Measurements from ENCODE around the gene PRELID1. TPM values are rescaled to one million over a fixed set of nuclear protein-coding genes. Genes with fewer than 3 reads are reported as not detected.

The PRELID1 gene
- total RNA-seq, 3 donors from 2014 or later (not counting 1 experiment from before 2014, with no cell fraction given) = 76.6 to 99.3 (median 91.6) TPM

DNA sequence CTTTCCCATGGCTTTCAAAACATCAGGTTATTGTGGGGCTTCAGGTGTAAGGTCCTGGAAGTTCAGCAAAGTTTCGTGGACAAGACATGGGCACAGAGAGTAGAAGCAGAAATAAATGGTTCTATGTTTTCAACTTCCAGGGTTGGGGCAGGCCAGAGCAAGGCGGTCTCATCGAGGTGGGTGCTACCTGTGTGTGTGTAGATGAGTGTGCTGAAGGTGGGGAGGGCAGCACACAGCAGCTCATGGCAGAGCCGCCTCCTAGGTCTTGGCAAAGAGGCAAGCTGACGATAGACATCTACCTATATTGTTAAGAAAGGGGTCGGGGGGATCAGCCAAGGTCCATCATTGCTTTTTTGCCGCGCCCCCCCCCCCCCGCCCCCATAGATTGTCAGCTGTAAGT lies 3.9 kb upstream of the PRELID1 start:
- Histone ChIP-seq H3K36me3 (ENCODE audit: control insufficient read depth, insufficient read depth, low read length) (peaks cover 20% of the 10 kb centered on the region), H3K4me3 (ENCODE audit: low read length) (no peak overlapping the region), H3K4me1 (ENCODE audit: control insufficient read depth, insufficient read depth, low read length) (peaks cover 80% of the 10 kb centered on the region), H3K9me3 (ENCODE audit: control insufficient read depth, insufficient read depth, low read length) (no peaks in the 10 kb centered on the region), H3K27me3 (ENCODE audit: control insufficient read depth, insufficient read depth, low read length) (no peaks in the 10 kb centered on the region), H3K27ac (ENCODE audit: low read length) (peak overlapping the region; percentile 80)
- peak overlapping the region; percentile 71 for H3K4me3 Mint-ChIP-seq
- no peaks in the 10 kb centered on the region for H3K9me3 Mint-ChIP-seq
- H3K36me3 Mint-ChIP-seq = no peaks in the 10 kb centered on the region
- TF ChIP-seq, protein P1, sequence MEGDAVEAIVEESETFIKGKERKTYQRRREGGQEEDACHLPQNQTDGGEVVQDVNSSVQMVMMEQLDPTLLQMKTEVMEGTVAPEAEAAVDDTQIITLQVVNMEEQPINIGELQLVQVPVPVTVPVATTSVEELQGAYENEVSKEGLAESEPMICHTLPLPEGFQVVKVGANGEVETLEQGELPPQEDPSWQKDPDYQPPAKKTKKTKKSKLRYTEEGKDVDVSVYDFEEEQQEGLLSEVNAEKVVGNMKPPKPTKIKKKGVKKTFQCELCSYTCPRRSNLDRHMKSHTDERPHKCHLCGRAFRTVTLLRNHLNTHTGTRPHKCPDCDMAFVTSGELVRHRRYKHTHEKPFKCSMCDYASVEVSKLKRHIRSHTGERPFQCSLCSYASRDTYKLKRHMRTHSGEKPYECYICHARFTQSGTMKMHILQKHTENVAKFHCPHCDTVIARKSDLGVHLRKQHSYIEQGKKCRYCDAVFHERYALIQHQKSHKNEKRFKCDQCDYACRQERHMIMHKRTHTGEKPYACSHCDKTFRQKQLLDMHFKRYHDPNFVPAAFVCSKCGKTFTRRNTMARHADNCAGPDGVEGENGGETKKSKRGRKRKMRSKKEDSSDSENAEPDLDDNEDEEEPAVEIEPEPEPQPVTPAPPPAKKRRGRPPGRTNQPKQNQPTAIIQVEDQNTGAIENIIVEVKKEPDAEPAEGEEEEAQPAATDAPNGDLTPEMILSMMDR (IDR thresholded peaks at IDR 0.05) = no peak
- peaks cover 72 to 79% of the 10 kb centered on the region in 2 donors for H3K4me1 Mint-ChIP-seq
- peak overlapping the region; percentile 89 to 96 for H3K27ac Mint-ChIP-seq
- DNase-seq = no peak
- WGBS (ENCODE audit: insufficient coverage) = 75% methylated on average over 9 of the region's 9 CpGs
- ATAC-seq = no peak
- intact Hi-C loops (cut with micrococcal nuclease) = loop anchor here (5.0 kb wide), 2 partner anchors 158 to 187 kb away; no protein-coding TSS in a partner anchor
- H3K27me3 Mint-ChIP-seq (ENCODE audit: low read depth in 2 of 2) = no peaks in the 10 kb centered on the region

DNA sequence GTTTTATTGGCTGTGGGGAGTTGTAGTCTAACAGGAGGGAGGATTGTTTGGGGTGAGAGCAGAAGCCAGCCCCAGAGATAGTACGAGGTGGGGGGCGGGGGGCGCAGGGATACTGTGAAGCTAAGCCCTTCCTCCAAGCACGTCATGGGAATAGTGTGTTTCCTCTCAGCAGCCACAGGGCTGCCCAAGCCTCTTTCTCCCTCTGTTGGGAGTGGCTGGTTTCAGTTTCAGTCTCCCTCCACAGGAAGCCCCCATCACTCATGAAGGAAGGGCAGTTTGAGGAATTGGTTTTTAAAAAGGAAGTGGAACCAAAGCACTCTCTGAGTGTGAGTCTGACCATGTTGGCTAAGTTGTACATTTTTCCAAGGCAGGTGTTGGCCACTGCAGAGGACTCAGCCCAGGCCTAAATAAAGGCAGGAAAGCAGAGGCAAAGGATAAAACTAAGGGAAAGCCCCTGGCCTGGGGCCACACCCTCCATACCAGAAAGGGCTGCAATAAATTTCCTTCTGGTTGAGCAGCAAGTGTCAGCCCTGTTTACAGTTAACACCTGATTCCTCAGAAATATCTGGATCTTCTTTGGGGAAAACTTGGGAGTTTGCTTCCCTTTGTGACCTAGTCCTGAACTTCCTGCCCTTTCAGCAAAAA lies 3.2 kb upstream of the PRELID1 start:
- intact Hi-C loops (cut with micrococcal nuclease) = loop anchor here (5.0 kb wide), 2 partner anchors 157 to 188 kb away; no protein-coding TSS in a partner anchor
- peak; percentile 58 to 74 (median 61) for ATAC-seq
- Mint-ChIP-seq H3K9me3 (no peaks in the 10 kb centered on the region), H3K36me3 (no peaks in the 10 kb centered on the region), H3K27me3 (ENCODE audit: low read depth in 2 of 2) (no peaks in the 10 kb centered on the region), H3K4me3 (peak overlapping the region; percentile 92), H3K27ac (peak overlapping the region; percentile 89 to 96), H3K4me1 (peaks cover 78 to 84% of the 10 kb centered on the region in 2 donors)
- TF ChIP-seq, protein P1 (IDR thresholded peaks at IDR 0.05) = no peak
- H3K27me3 ChIP-seq (ENCODE audit: control insufficient read depth, insufficient read depth, low read length) = no peaks in the 10 kb centered on the region
- H3K27ac ChIP-seq (ENCODE audit: low read length) = peak overlapping the region; percentile 80
- no peak overlapping the region for H3K4me3 ChIP-seq (ENCODE audit: low read length)
- peaks cover 17% of the 10 kb centered on the region for H3K36me3 ChIP-seq (ENCODE audit: control insufficient read depth, insufficient read depth, low read length)
- no peaks in the 10 kb centered on the region for H3K9me3 ChIP-seq (ENCODE audit: control insufficient read depth, insufficient read depth, low read length)
- peaks cover 84% of the 10 kb centered on the region for H3K4me1 ChIP-seq (ENCODE audit: control insufficient read depth, insufficient read depth, low read length)
- peak; percentile 53 to 84 for DNase-seq
- 0% methylated on average over 1 of the region's 4 CpGs for WGBS (ENCODE audit: insufficient coverage)

DNA sequence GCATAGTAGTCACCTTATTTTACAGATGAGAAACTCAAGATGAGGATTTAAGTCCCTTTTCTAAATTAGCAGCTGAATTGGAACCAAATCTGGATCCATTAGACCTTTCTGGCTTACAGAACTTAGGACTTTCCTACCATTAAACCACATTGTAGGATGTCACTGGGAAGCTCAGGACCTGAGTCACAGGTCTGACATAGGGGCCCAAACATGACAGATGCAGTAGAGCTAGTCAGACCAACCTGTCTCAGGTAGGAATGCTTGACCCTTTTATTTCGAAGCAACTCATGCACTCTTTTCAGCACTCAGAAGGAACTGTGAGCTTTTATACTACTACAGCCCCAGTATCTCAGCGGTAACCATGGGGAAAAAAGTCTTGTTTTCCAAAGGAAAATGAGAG lies 2.6 kb upstream of the PRELID1 start:
- no peaks in the 10 kb centered on the region for H3K9me3 Mint-ChIP-seq
- TF ChIP-seq, protein P1 (IDR thresholded peaks at IDR 0.05) = no peak
- H3K36me3 Mint-ChIP-seq = no peaks in the 10 kb centered on the region
- peak overlapping the region; percentile 80 for H3K27ac ChIP-seq (ENCODE audit: low read length)
- intact Hi-C loops (cut with micrococcal nuclease) = loop anchor here (5.0 kb wide), 2 partner anchors 156 to 189 kb away; no protein-coding TSS in a partner anchor
- 95% methylated on average over 2 of the region's 2 CpGs for WGBS (ENCODE audit: insufficient coverage)
- peaks cover 84% of the 10 kb centered on the region for H3K4me1 ChIP-seq (ENCODE audit: control insufficient read depth, insufficient read depth, low read length)
- H3K36me3 ChIP-seq (ENCODE audit: control insufficient read depth, insufficient read depth, low read length) = peaks cover 22% of the 10 kb centered on the region
- DNase-seq (no peak), ATAC-seq (no peak)
- H3K27ac Mint-ChIP-seq = peak overlapping the region; percentile 89 to 96
- peaks cover 78 to 84% of the 10 kb centered on the region in 2 donors for H3K4me1 Mint-ChIP-seq
- no peaks in the 10 kb centered on the region for H3K27me3 Mint-ChIP-seq (ENCODE audit: low read depth in 2 of 2)
- H3K4me3 ChIP-seq (ENCODE audit: low read length) = no peak overlapping the region
- no peaks in the 10 kb centered on the region for H3K9me3 ChIP-seq (ENCODE audit: control insufficient read depth, insufficient read depth, low read length)
- H3K4me3 Mint-ChIP-seq = peak overlapping the region; percentile 92
- no peaks in the 10 kb centered on the region for H3K27me3 ChIP-seq (ENCODE audit: control insufficient read depth, insufficient read depth, low read length)
